HepG2 (cell line): ENCODE results near the gene GTF3C5.
A peak's percentile ranks its signal among the peaks of the same experiment; 100 is the strongest.

Experiments
- CEBPZ ChIP-seq: IDR thresholded peaks from 2 replicates; pipeline ENCODE4 v1.6.1; 2012; ENCODE audit warnings: low read length, improper control_type of control experiment
- CTCF ChIP-seq: sonication (generic); formaldehyde crosslinking; IDR thresholded peaks from 2 replicates; pipeline ENCODE4 v1.5.0; 2020; ENCODE audit warnings: mild to moderate bottlenecking, missing genetic modification reagents, moderate library complexity
- FOSL1 ChIP-seq: sonication (generic); formaldehyde crosslinking; IDR thresholded peaks from 2 replicates; pipeline ENCODE4 v1.9.0; 2021; ENCODE audit warnings: missing genetic modification reagents, borderline replicate concordance
- MXI1 ChIP-seq: IDR thresholded peaks from 3 replicates; pipeline ENCODE4 v1.6.1; 2012; ENCODE audit warnings: low read depth, low read length, inconsistent platforms, borderline replicate concordance
- PCBP2 ChIP-seq: fragments of 200-400 bp; formaldehyde crosslinking; optimal IDR thresholded peaks from 2 replicates; pipeline ENCODE3; 2018; ENCODE audit warnings: low read length, low read depth; ENCODE audit not compliant: poor library complexity, severe bottlenecking
- SMC3 ChIP-seq: IDR thresholded peaks from 2 replicates; pipeline ENCODE4 v1.6.1; 2011; ENCODE audit warnings: low read length, improper control_type of control experiment
- TCF12 ChIP-seq, 2 experiments: fragments of 450-650 bp in 1 of 2; sonication (generic) in 1 of 2; formaldehyde crosslinking in 1 of 2; IDR thresholded peaks; 2 replicates each; pipeline versions ENCODE4 v1.6.1 to v1.8.0; 2017 to 2022; ENCODE audit warnings: antibody characterized with exemption in 1 of 2, mild to moderate bottlenecking in 1 of 2, missing genetic modification reagents in 1 of 2, moderate library complexity in 1 of 2
- ZC3H13 ChIP-seq: sonication (generic); formaldehyde crosslinking; IDR thresholded peaks from 2 replicates; pipeline ENCODE4 v1.8.1; 2023; ENCODE audit warnings: mild to moderate bottlenecking, missing genetic modification reagents, moderate library complexity
- ZKSCAN1 ChIP-seq: fragments of 150-350 bp; IDR thresholded peaks from 2 replicates; pipeline ENCODE4 v1.6.1; 2014; ENCODE audit warnings: low read length
- ZNF740 ChIP-seq: sonication (generic); formaldehyde crosslinking; IDR thresholded peaks from 2 replicates; pipeline ENCODE4 v1.4.0; 2020; ENCODE audit warnings: missing genetic modification reagents
- ZNF782 ChIP-seq: sonication (generic); formaldehyde crosslinking; IDR thresholded peaks from 2 replicates; pipeline ENCODE4 v1.4.0; 2020; ENCODE audit warnings: missing genetic modification reagents, mild to moderate bottlenecking, borderline replicate concordance

- TF ChIP-seq CTCF (CRISPR knock-in tag), result peak; percentile 62
- no peak for TF ChIP-seq PCBP2
- TF ChIP-seq TCF12 (IDR thresholded peaks at IDR 0.05), result no peak
- no peak for TF ChIP-seq TCF12 (CRISPR knock-in tag; IDR thresholded peaks at IDR 0.05)
- no peak for TF ChIP-seq CEBPZ
- no peak for TF ChIP-seq ZKSCAN1
- no peak for TF ChIP-seq FOSL1 (CRISPR knock-in tag)
- TF ChIP-seq ZC3H13, result no peak
- no peak for TF ChIP-seq ZNF740 (CRISPR knock-in tag)
- no peak for TF ChIP-seq MXI1
- no peak for TF ChIP-seq SMC3
- no peak for TF ChIP-seq ZNF782
Observed at GRCh38 chr9:133048595-133048994, 17.8 kb downstream of the GTF3C5 start.
